Keratinocyte (primary cell): ENCODE results near the gene YTHDC1. TPM values are rescaled to one million over a fixed set of nuclear protein-coding genes. Genes with fewer than 3 reads are reported as not detected.
"Not testable (repeated sequence)": the region's sequence is repeated elsewhere in the genome, so short reads cannot be mapped to it uniquely, and the experiment has no call there.

Source experiments
- DNase-seq: peaks from one replicate; pipeline ENCODE4 v3.0.0-alpha.2; 2011; ENCODE audit warnings: low read depth, missing footprints, low spot score
- FAIRE-seq: peaks from 2 replicates; lab custom pipeline; 2011; peaks lifted over from hg19 to GRCh38; lab: Jason Lieb, UNC
- H2AFZ ChIP-seq: 2 replicates; pipeline ENCODE4 v1.6.0; 2012; ENCODE audit warnings: low read length, control low read depth, inconsistent platforms; ENCODE audit not compliant: control insufficient read depth
- H3K27ac ChIP-seq: 2 replicates; pipeline ENCODE4 v1.5.1; 2011; ENCODE audit warnings: low read length; ENCODE audit not compliant: control insufficient read depth, insufficient read depth
- H3K27me3 ChIP-seq: 3 replicates; pipeline ENCODE4 v1.6.0; 2011; ENCODE audit warnings: low read length; ENCODE audit not compliant: control insufficient read depth, insufficient read depth; ENCODE audit errors: extremely low read depth
- H3K36me3 ChIP-seq, 2 experiments: 2 replicates in 1 of 2; 3 replicates in 1 of 2; pipeline ENCODE4 v1.5.1; 2011; ENCODE audit warnings: low read length in 2 of 2, mild to moderate bottlenecking in 1 of 2; ENCODE audit not compliant: control insufficient read depth in 2 of 2, insufficient read depth in 2 of 2; ENCODE audit errors: extremely low read depth in 1 of 2
- H3K4me1 ChIP-seq: 3 replicates; pipeline ENCODE4 v1.5.1; 2011; ENCODE audit warnings: low read length; ENCODE audit not compliant: control insufficient read depth, insufficient read depth; ENCODE audit errors: extremely low read depth
- H3K4me2 ChIP-seq: 3 replicates; pipeline ENCODE4 v1.6.0; 2011; ENCODE audit warnings: low read depth, low read length; ENCODE audit not compliant: control insufficient read depth, insufficient read depth; ENCODE audit errors: extremely low read depth
- H3K4me3 ChIP-seq, 3 experiments: fragments of 200-600 bp in 1 of 3; sonication (generic) in 1 of 3; 2 replicates in 2 of 3; 3 replicates in 1 of 3; pipeline ENCODE4 v1.5.1; 2011 to 2016; ENCODE audit warnings: low read length in 3 of 3, mild to moderate bottlenecking in 3 of 3, control low read depth in 2 of 3, inconsistent platforms in 1 of 3, low read depth in 1 of 3, mixed read lengths in 1 of 3, mixed run types in 1 of 3, moderate library complexity in 1 of 3; ENCODE audit not compliant: control insufficient read depth in 2 of 3, insufficient read depth in 2 of 3; ENCODE audit errors: extremely low read depth in 1 of 3
- H3K79me2 ChIP-seq: 2 replicates; pipeline ENCODE4 v1.6.0; 2012; ENCODE audit warnings: low read length; ENCODE audit not compliant: control insufficient read depth, insufficient read depth
- H3K9ac ChIP-seq: 3 replicates; pipeline ENCODE4 v1.6.0; 2011; ENCODE audit warnings: low read length; ENCODE audit not compliant: control insufficient read depth, insufficient read depth; ENCODE audit errors: extremely low read depth
- H3K9me1 ChIP-seq: 3 replicates; pipeline ENCODE4 v1.6.0; 2011; ENCODE audit warnings: low read length; ENCODE audit not compliant: control insufficient read depth, insufficient read depth; ENCODE audit errors: extremely low read depth
- H3K9me3 ChIP-seq: 2 replicates; pipeline ENCODE4 v1.5.1; 2012; ENCODE audit warnings: low read depth, low read length; ENCODE audit not compliant: control insufficient read depth
- H4K20me1 ChIP-seq: 3 replicates; pipeline ENCODE4 v1.6.0; 2011; ENCODE audit warnings: low read length; ENCODE audit not compliant: control insufficient read depth, insufficient read depth; ENCODE audit errors: extremely low read depth
- EZH2 ChIP-seq: IDR thresholded peaks from one replicate; pipeline ENCODE4 v1.6.1; 2012; ENCODE audit warnings: inconsistent platforms, mild to moderate bottlenecking, low read length, moderate library complexity
- dilution Hi-C: fragments of 300-500 bp; cut with MboI; formaldehyde crosslinking; loops from one replicate; pipeline ENCODE4 v1.7.0; 2020; ENCODE audit warnings: low sequenced_read_pairs; ENCODE audit not compliant: extremely low pct_ligation_motif_present
- polyA plus RNA-seq, 5 experiments: library from polyadenylated mRNA; depleted of rRNA in 3 of 5; stranded (reverse) in 3 of 5; stranded (forward) in 1 of 5; unstranded in 1 of 5; fragments of >200 nt; gene quantifications; 1 replicate in 1 of 5; 2 replicates in 3 of 5; 3 replicates in 1 of 5; pipeline versions ENCODE4 v1.2.1 to v1.2.3, GENCODE V29; 2011 to 2012; ENCODE audit warnings: missing spikeins in 2 of 5, low read depth in 1 of 5, low replicate concordance in 1 of 5
- TF ChIP-seq, protein P1 (sequence below), 3 experiments: IDR thresholded peaks in 1 of 3; conservative IDR thresholded peaks in 1 of 3; optimal IDR thresholded peaks in 1 of 3; 2 replicates in 2 of 3; 3 replicates in 1 of 3; pipeline versions ENCODE3 to v1.5.1; 2011; ENCODE audit warnings: low read length in 3 of 3, mild to moderate bottlenecking in 3 of 3, moderate library complexity in 2 of 3, control low read depth in 1 of 3, inconsistent platforms in 1 of 3; ENCODE audit not compliant: insufficient read depth in 2 of 3; ENCODE audit errors: extremely low read depth in 1 of 3

YTHDC1 gene
- polyA plus RNA-seq, 1 donor (not counting 4 experiments of a cell fraction or from before 2014, with no cell fraction given): 74.2 TPM

DNA sequence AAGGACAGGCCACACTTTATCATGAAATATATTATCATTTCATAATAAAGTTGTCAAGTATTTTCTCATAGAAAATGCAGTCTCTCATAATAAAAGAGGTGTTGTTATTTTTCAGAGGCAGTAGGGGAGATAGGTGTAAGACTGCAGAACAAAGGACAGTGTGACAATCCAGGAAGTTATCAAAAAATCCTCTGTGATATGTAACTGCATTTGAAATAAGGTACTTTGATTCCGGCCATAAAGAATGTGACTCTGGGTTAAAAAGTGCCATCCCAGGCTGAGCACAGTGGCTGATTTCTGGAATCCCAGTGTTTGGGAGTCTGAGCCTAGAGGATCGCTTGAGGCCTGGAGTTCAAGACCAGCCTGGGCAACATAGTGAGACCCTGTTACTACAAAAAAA, 66.8 kb downstream of the YTHDC1 start:
- TF ChIP-seq EZH2: no peak
- TF ChIP-seq, protein P1, sequence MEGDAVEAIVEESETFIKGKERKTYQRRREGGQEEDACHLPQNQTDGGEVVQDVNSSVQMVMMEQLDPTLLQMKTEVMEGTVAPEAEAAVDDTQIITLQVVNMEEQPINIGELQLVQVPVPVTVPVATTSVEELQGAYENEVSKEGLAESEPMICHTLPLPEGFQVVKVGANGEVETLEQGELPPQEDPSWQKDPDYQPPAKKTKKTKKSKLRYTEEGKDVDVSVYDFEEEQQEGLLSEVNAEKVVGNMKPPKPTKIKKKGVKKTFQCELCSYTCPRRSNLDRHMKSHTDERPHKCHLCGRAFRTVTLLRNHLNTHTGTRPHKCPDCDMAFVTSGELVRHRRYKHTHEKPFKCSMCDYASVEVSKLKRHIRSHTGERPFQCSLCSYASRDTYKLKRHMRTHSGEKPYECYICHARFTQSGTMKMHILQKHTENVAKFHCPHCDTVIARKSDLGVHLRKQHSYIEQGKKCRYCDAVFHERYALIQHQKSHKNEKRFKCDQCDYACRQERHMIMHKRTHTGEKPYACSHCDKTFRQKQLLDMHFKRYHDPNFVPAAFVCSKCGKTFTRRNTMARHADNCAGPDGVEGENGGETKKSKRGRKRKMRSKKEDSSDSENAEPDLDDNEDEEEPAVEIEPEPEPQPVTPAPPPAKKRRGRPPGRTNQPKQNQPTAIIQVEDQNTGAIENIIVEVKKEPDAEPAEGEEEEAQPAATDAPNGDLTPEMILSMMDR (optimal IDR thresholded peaks at IDR 0.05 in 1 of 3, IDR thresholded peaks at IDR 0.05 in 1 of 3, conservative IDR thresholded peaks at IDR 0.05 in 1 of 3; ENCODE audit: extremely low read depth in 1 of 3, insufficient read depth in 2 of 3, low read length in 3 of 3): no peak
- H3K79me2 ChIP-seq: no peaks in the 10 kb centered on the region
- no peak overlapping the region for H3K27ac ChIP-seq
- no peaks in the 10 kb centered on the region for H3K9me3 ChIP-seq
- H2AFZ ChIP-seq: peak overlapping the region; percentile 49
- dilution Hi-C loops: no loop called here
- no peaks in the 10 kb centered on the region for H3K27me3 ChIP-seq
- H3K4me2 ChIP-seq: no peak overlapping the region
- FAIRE-seq (no peak), DNase-seq (no peak)
- H3K4me3 ChIP-seq: no peak overlapping the region
- no peak overlapping the region for H3K9ac ChIP-seq
- H4K20me1 ChIP-seq: no peaks in the 10 kb centered on the region
- H3K4me1 ChIP-seq: peaks cover 13% of the 10 kb centered on the region
- no peaks in the 10 kb centered on the region for H3K9me1 ChIP-seq
- H3K36me3 ChIP-seq: no peaks in the 10 kb centered on the region

DNA sequence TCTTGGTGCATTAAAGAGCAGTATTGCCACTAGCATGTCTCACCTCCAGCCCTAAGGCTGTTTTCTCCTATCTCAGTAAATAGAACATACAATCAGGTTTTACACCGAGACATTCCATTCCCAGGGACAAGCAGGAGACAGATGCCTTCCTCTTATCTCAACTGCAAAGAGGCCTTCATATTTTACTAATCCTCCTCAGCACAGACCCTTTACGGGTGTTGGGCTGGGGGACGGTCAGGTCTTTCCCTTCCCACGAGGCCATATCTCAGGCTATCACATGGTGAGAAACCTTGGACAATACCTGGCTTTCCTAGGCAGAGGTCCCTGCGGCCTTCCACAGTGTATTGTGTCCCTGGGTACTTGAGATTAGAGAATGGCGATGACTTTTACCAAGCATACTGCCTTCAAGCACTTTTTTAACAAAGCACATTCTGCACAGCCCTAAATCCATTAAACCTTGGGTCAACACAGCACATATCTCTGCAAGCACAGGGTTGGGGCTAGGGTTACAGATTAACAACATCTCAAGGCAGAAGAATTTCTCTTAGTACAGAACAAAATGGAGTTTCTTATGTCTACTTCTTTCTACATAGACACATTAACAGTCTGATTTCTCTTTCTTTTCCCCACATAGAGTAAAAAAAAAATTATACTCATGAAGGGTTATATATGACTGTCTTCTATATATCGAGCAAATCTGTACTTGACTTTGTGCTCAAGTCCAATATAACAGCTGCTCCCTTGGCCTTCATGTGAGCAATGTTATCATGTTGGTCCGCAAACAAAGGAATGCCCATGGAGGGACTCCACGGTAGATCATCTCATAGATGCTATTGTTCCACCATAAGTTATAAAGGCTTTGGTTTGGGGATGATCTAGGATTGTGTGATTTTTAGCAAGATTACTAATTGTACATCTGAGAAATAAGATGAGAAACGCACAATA, 67.8 kb downstream of the YTHDC1 start:
- H3K9me3 ChIP-seq, FAIRE-seq, H4K20me1 ChIP-seq, H3K9ac ChIP-seq, dilution Hi-C loops, H3K4me2 ChIP-seq, DNase-seq, H3K4me3 ChIP-seq, H3K9me1 ChIP-seq, H3K36me3 ChIP-seq, H3K79me2 ChIP-seq, H3K27ac ChIP-seq, H3K27me3 ChIP-seq: not testable (repeated sequence)
- Histone ChIP-seq H3K4me1 (peaks cover 13% of the 10 kb centered on the region), H2AFZ (peak overlapping the region; percentile 49)
